ENCODE data around the gene ST7.

- TF ChIP-seq CTCF (IDR thresholded peaks at IDR 0.05; ENCODE audit: extremely low read depth in 1 of 2, insufficient read depth in 1 of 2, low read depth in 1 of 2, low read length in 2 of 2) (no peak), POLR2AphosphoS5 (IDR thresholded peaks at IDR 0.05; ENCODE audit: insufficient read depth, low read depth, low read length) (no peak), JUN (IDR thresholded peaks at IDR 0.05; ENCODE audit: borderline replicate concordance, insufficient read depth, insufficient read length, low read depth) (no peak), POLR2A (IDR thresholded peaks at IDR 0.05; ENCODE audit: low read depth, low read length) (no peak), EZH2 (IDR thresholded peaks at IDR 0.05; ENCODE audit: borderline replicate concordance, low read depth, low read length, severe bottlenecking) (no peak), MAX (IDR thresholded peaks at IDR 0.05; ENCODE audit: insufficient read depth, insufficient read length) (no peak), MYC (IDR thresholded peaks at IDR 0.05; ENCODE audit: low read depth, low read length) (no peak), FOS (IDR thresholded peaks at IDR 0.05; ENCODE audit: borderline replicate concordance, insufficient read depth, low read length) (no peak), GATA2 (IDR thresholded peaks at IDR 0.05; ENCODE audit: insufficient read depth, insufficient read length, low read depth, low read length) (no peak)
These were observed 95.0 kb downstream of the ST7 start for GRCh38 chr7:117048114-117048866.

Measured in endothelial cell of umbilical vein (primary cell).